ENCODE measurements around the gene FKBP14. TPM values are rescaled to one million over a fixed set of nuclear protein-coding genes. Genes with fewer than 3 reads are reported as not detected.

FKBP14 gene
- total and polyA plus RNA-seq, 2 of the 8 experiments (the other 6 are each of a cell fraction or from before 2014, with no cell fraction given) = 3.2 to 20.7 TPM

DNA sequence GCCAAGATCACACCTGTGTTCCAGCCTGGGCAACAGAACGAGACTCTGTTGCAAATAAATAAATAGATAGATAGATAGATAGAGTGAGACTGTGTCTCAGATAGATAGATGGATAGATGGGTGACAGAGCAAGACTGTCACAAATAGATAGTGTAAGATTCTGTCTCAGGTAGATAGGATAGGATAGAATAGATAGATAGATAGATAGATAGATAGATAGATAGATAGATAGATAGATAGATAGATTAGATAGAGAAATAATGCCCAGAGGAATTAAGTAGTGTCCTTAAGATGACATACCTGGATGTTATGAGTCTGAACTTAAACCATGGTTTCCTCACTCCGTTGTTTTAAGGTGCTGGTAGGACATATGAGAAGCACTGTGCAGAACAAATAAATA is 9.7 kb upstream of the FKBP14 start (continued):
- TF ChIP-seq SUZ12 (IDR thresholded peaks at IDR 0.05; ENCODE audit: low read length) (no peak), POU5F1 (IDR thresholded peaks at IDR 0.05; ENCODE audit: low read depth, low read length) (no peak), EZH2 (IDR thresholded peaks at IDR 0.05; ENCODE audit: low read depth, low read length, severe bottlenecking) (no peak)

Data from H1 (cell line).